Suprapubic skin (tissue), 4 donors: Measurements from ENCODE around the gene ACSM2A.
"Not testable (repeated sequence)": the region's sequence is repeated elsewhere in the genome, so short reads cannot be mapped to it uniquely, and the experiment has no call there.

Experiments used
- CTCF ChIP-seq, 2 donors: fragments of 200-600 bp in 1 of 2; fragments of 450-650 bp in 1 of 2; sonication (generic) in 1 of 2; IDR thresholded peaks; one replicate each; pipeline ENCODE4 v1.5.1; 2016 to 2019; ENCODE audit warnings: antibody characterized with exemption in 2 of 2, mild to moderate bottlenecking in 1 of 2, moderate library complexity in 1 of 2
- EP300 ChIP-seq: sonication (generic); formaldehyde crosslinking; IDR thresholded peaks from one replicate; pipeline ENCODE4 v1.6.1; 2017; ENCODE audit warnings: antibody characterized with exemption
- POLR2A ChIP-seq, 2 donors: fragments of 450-650 bp; IDR thresholded peaks; one replicate each; pipeline ENCODE4 v1.6.1; 2017; ENCODE audit warnings: antibody characterized with exemption in 2 of 2, mild to moderate bottlenecking in 2 of 2, moderate library complexity in 2 of 2
- POLR2AphosphoS5 ChIP-seq, 3 donors: sonication (generic); formaldehyde crosslinking; IDR thresholded peaks; one replicate each; pipeline ENCODE4 v1.6.1; 2017; ENCODE audit warnings: antibody characterized with exemption in 3 of 3

- not testable (repeated sequence) for TF ChIP-seq EP300; CTCF (IDR thresholded peaks at IDR 0.05); POLR2A (IDR thresholded peaks at IDR 0.05); POLR2AphosphoS5 (IDR thresholded peaks at IDR 0.05)
Observed at GRCh38 chr16:20491448-20491847, 40.1 kb downstream of the ACSM2A start.
